ENCODE results near the gene ACTR3C.
A peak's percentile ranks its signal among the peaks of the same experiment; 100 is the strongest.
"Not testable (repeated sequence)": the region's sequence is repeated elsewhere in the genome, so short reads cannot be mapped to it uniquely, and the experiment has no call there.

ACTR3C gene

GRCh38 chr7:150335108-150335773 lies 11.9 kb upstream of the ACTR3C start:
- peak; percentile 38 for DNase-seq

- no peak for DNase-seq
Measured at GRCh38 chr7:150334108-150334507, 10.8 kb upstream of the ACTR3C start.

GRCh38 chr7:150333659-150334058 lies 10.3 kb upstream of the ACTR3C start:
- no peak for DNase-seq

- DNase-seq, result no peak
Measured at GRCh38 chr7:150332852-150333635, 9.7 kb upstream of the ACTR3C start.

- DNase-seq, result no peak
Measured at GRCh38 chr7:150330211-150330885, 7.0 kb upstream of the ACTR3C start.

- no peak for DNase-seq
Measured at GRCh38 chr7:150329331-150330120, 6.2 kb upstream of the ACTR3C start.

GRCh38 chr7:150327308-150327707 lies 4.0 kb upstream of the ACTR3C start:
- DNase-seq, result no peak

GRCh38 chr7:150326657-150327268 lies 3.4 kb upstream of the ACTR3C start:
- DNase-seq, result no peak

GRCh38 chr7:150325901-150326300 lies 2.6 kb upstream of the ACTR3C start:
- no peak for DNase-seq

GRCh38 chr7:150325110-150325611 lies 1.8 kb upstream of the ACTR3C start:
- no peak for DNase-seq

- DNase-seq, result no peak
Measured at GRCh38 chr7:150324373-150324961, 1.1 kb upstream of the ACTR3C start.

GRCh38 chr7:150323682-150324372 lies 482 bp upstream of the ACTR3C start:
- DNase-seq, result no peak

- DNase-seq, result no peak
Measured at GRCh38 chr7:150322114-150322832, 1.1 kb downstream of the ACTR3C start.

GRCh38 chr7:150321788-150322113 lies 1.6 kb downstream of the ACTR3C start:
- DNase-seq, result no peak

- peak; percentile 30 for DNase-seq
Measured at GRCh38 chr7:150317748-150318444, 5.4 kb downstream of the ACTR3C start.

GRCh38 chr7:150316987-150317386 lies 6.4 kb downstream of the ACTR3C start:
- DNase-seq, result not testable (repeated sequence)

GRCh38 chr7:150314639-150315239 lies 8.6 kb downstream of the ACTR3C start:
- no peak for DNase-seq

GRCh38 chr7:150313870-150314269 lies 9.5 kb downstream of the ACTR3C start:
- no peak for DNase-seq

- no peak for DNase-seq
Measured at GRCh38 chr7:150313367-150313809, 10.0 kb downstream of the ACTR3C start.

All from EL (cell line).